Measurements from ENCODE around the gene IGDCC3.

IGDCC3 gene

DNA sequence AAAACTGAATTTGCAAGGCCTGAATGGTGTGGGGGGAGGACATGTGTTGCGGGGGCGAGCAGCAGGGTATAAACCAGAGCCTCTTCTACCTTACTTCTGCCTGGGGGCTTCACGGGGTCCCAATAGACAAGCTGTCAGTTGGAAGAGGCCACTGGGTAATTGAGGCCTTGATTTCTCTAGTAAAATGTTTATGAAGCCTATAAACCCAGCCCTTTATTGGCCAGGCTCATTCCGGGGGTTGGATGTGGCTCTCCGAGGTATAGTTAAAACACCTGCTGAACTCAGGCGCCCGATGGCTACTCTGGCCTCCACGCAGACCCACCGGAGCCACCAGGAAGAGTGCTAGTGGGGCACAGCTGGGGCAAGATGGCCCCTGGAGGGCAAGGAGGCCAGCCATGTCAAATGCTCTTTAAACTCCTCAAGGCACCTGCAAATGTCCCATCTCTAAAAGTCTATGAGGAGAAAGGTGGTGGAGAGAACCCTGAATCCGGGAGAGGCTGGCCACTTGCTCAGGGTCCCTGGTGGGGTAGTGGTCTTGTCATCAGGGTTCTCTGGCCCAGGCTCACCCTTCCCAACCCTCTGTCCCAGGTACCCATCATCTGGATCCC lies 34.3 kb downstream of the IGDCC3 start:
- DNase-seq (ENCODE audit: low spot score) = no peak

DNA sequence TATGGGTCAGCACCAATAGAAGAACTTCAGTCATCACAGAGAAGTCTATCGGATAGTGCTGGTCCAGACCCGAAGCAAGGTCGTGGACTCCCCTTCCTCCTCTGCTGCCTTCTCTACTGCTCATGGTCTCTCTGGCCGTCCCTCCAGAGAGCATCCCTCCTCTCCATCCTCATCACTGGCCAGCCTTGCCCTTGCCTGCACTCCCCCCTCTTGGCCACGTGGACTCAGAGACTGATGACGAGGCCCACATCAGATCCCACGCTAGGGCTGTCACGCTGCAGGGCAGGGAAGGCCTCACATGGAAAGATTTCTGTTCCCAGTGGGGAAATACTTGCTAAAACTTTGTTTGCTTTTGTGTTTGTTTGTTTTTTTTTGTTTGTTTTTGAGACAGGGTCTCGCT lies 35.3 kb downstream of the IGDCC3 start:
- no peak for DNase-seq (ENCODE audit: low spot score)

DNA sequence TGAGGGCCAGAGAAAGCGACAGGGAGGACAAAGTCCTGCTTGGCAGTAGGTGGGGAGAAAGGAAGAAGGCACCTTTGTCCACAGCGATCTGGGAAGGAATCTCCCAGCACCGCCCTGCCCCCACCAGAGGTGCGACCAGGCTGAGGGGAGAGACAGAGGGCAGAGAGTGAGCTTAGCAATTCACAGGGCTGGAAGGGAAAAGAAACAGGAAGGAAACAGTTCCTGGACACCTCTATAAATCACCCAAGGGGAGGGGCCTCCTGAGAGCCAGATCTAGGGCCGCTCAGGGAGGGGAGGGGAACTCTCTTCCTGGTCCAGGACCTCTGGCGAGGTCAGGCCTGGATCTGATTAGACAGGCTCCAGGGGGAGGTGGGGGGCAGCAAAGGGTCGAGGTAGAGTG lies 37.9 kb downstream of the IGDCC3 start:
- no peak for DNase-seq (ENCODE audit: low spot score)

DNA sequence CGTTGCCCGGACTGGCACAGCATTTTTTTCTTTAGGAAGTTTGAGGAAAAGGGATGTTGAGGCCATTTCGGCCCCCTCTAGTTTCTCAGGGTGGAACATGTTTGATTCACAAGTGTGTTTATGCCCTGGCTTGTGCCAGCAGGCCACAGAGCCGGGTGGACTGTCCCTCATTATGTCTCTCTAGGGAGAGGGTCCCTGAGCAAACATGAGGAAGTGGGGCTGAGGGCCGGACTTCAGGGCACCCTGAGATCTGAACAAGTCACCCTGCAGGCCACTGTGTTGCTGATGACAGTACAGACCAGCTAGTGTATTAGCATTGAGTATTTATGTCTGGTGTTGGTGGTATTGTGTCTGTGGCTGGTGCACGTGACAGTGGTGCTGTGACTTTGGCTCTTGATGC lies 38.4 kb downstream of the IGDCC3 start:
- no peak for DNase-seq (ENCODE audit: low spot score)

DNA sequence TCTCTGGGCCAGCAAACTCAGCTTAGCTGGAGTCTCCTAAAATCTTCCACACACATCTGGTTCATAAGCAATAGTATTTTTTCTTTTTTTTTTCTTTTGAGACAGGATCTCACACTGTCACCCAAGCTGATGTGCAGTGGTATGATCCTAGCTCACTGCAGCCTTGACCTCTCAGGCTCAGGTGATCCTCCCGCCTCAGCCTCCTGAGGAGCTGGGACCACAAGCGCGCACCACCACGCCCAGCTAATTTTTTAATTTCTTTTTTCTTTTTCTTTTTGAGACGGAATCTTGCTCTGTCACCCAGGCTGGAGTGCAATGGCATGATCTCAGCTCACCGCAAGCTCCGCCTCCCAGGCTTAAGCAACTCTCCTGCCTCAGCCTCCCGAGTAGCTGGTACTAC lies 39.0 kb downstream of the IGDCC3 start:
- no peak for DNase-seq (ENCODE audit: low spot score)

DNA sequence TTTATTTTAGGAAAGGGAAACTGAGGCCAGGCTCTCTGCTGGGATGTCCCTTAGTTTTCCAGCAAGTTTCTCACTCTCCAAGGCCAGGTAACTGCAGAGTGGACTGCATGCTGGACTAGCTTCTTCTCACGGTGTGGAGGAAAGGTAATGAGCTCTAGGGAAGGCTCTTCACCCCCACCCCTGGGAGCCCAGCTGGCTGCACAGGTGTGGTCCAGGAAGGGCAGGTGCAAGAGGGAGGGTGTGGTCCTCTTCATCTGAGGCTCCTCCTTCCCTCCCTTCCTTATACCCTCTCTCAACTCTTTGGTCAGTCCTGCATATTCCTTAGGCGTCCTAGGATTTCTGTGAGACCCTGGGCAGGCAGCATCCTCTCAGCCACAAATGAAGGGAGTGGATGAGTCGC lies 39.4 kb downstream of the IGDCC3 start:
- DNase-seq (ENCODE audit: low spot score) = no peak

DNA sequence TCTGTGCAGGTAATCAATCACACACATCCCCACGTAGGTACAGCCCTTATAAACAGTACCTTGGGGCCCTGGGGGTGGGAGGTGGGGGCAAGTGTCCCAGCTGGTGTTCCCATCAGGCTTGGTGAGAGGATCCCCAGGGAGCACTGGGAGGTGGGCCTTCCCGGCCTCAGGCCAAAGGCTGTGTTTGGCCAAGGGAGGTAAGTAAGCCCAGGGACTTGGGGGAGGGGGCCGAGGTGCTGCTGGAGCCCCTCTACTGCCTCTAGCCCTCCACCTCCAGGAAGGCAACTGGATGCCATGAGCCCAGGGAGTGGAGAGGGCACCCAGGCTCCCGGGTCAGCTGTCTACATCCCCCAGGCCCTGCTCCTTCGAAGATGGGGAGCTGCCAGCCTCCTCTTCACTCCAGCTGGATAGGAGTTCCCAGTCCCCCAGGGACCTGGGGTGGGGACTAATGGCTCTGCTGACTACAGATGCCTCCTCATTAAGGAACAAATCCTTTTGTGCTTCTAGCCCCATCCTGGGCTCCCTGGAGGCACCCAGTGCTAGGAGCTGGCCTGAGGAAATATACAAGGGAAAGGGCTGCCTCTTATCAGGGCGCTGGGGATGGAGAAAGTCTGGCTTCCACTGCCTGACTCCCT lies 40.2 kb downstream of the IGDCC3 start:
- DNase-seq (ENCODE audit: low spot score) = peak; percentile 88

DNA sequence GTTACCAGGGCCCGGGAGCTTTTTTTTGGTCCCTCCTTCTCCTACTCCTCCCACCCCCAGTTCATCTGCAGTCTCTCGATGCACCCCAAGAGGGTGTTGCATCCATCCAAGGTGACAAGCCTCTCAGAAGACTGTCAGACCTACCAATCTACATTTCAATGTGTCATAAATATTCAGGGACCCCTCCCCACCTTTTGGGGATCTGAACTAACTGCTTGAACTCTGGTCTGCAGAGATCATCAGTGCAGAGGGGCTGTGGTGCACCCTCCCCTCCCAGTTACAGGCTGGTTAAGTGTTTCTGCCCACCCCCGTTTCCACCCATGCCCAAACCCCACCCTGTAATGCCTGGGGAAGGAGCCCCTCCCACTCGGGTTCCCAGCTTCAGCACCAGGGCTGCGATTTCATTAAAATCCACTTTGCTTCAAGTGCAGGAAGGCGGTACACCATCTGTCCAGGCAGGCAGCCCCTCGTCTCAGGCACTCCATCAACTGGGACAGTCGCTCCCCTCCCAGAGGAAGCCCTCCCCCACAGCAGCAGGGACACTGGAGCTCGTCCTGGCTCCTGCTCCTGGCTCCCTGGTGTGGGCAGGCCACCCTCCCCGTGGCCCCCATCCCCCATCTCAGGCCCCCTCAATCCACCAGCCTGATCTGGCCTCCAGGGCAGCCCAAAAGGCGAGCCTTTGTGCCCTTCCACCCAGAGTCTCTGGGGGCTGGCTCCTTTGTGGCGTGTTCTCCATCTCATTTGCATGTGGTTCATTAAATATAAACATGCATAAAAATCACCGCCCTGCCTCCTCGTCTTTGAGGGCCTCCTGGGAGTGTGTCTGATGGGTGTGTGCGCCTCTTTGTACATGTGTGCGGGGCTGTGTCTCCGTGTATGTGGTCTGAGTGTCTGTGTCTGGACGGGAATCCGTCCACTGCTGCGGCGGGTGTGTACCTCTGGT lies 41.0 kb downstream of the IGDCC3 start:
- DNase-seq (ENCODE audit: low spot score) = peak; percentile 72

DNA sequence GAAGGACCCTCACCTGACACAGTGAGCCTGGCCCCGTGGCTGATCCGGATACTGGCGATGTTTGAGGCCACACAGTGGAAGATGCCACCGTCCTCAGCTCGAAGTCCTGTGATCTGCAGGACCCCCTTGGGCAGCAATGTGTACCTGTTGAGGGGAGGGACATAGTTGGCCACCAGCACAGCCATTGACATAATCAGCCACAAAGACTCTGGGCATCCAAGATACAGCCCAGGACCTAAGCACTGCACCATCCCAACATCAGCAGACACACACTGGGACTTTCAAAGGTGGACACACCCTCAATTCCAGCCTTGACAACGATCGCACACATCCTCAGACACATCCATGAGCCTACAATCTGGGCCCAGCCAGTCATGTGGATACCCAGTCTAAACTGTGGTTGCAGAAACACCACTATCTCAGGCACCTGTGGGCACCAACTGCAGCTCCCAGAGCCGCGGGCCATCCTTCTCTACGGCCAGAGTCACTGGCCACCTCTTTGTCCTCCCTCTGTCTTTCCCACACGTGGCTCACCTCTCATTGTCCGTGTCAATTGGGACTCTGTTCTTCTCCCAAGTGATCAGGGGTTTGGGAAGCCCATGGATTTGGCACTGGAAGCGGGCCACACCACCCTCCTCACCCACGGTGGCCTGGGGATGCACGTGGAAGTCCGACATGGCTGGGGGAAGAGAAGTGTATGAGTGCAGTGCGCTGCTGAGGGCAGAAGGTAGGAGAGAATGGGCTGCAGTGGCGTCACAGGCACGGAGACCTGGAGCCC lies 42.3 kb downstream of the IGDCC3 start:
- no peak for DNase-seq (ENCODE audit: low spot score)

DNA sequence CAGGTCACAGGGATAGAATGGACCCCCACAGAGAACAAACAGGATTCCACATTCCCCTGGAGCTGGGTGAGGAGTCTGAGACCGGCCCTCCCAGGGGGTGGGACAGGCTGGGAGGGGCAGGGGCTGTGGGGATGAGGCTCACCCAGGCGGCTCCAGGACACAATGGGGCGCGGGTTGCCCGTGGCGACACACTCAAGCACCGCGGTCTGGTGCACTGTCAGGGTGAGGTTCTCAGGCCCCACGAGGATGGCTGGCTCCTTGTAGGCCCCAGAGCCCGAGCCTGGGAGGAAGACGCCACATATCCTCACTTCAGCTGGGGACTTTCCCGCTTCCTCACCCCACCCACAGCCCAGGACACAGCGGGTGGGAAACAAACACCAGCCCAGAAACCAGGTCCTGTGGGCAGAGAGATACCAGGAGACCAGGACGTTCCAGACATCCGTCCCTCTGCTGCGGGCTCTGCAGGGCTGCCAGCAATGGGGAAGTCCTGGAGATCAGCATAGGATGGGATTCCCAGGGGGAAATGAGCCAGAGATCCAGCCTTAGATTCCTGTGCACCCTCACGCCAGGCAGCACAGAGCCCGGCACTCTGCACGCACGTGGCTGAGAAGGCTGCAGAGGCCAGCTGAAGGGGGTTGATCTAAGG lies 43.1 kb downstream of the IGDCC3 start:
- DNase-seq (ENCODE audit: low spot score) = no peak

DNA sequence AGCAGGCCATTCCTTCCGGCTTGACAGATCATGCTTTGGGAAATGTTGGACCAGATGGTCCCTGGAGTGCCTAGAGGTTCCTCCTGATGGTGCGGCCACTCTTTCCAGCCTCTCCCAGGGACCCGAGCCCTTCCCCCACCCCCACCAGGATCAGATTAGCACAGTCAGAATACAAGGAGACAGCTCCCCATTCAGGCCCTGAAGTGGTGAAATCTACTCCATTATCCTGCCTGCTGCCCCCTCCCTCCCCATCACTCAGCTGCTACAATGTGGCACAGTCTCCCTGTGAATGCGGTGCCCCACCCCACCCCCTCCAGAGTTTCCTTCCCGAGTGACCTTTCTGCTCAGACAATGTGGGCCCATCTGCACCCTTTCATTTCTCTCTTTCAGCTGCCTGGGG lies 43.9 kb downstream of the IGDCC3 start:
- no peak for DNase-seq (ENCODE audit: low spot score)

DNA sequence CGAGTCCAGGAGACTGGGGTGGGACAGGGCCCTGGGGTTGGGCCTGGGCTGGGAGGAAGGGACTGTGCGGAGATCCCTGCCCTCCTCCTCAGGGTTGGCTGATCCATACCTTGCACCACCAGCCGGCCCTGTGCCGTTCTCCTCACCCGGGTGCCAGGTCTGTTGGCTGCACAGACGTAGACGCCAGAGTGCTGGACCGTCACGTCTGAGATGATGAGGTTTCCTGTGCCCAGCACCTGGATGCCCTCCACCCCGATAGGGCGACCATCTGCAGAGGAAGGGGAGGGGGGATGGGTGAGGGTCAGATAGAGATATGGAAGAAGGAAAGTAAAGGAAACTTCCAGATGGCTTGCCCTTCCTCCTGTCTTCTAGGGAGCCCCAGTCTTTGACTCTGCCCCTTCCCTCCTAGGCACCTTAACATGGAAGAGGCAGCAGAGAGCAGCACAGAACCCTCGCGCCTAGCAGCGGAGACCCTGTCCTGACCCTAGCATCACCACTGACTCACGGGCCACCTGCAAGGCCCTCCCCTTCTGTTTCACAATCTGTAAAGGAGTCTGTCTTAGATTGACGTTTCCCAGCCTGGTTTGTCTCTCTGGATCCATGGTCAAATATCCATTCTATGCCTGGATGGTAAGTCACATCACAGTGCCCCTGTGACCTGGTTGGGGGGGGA lies 44.5 kb downstream of the IGDCC3 start:
- DNase-seq (ENCODE audit: low spot score) = no peak

DNA sequence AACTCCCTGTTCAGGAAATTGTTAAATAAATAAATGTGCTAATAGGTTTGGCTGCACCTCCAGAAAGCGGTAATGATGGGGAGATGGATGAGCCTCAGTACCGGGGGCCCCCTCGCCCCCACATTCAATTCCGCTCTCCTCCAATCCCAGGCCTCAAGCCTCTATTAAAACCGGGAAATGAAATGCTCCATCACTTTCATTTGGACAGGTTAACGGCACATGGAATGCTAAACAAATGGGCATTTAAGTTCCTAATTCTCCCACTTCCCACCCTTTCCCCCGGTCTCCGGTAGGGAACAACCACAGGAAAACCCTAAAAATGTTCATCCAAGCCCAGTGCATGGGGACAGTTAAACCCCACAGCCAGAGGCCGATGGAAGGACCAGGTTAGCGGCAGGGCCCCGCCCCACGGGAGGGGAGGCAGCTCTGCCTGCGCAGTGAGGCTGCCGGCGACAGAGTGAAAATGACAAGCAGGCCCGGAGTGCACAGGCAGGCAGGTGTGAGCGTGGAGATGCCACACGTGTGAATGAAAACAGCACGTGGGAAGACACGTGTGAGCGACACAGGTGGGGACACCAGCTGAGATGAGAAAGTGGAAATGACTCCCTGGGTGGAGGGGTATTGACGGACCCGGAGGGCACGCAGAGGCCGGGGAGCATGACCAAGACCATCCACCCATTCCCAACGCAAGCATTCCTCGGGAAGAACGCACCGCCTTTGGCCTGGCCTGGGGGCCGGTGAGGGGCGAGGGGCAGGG lies 45.2 kb downstream of the IGDCC3 start:
- no peak for DNase-seq (ENCODE audit: low spot score)

DNA sequence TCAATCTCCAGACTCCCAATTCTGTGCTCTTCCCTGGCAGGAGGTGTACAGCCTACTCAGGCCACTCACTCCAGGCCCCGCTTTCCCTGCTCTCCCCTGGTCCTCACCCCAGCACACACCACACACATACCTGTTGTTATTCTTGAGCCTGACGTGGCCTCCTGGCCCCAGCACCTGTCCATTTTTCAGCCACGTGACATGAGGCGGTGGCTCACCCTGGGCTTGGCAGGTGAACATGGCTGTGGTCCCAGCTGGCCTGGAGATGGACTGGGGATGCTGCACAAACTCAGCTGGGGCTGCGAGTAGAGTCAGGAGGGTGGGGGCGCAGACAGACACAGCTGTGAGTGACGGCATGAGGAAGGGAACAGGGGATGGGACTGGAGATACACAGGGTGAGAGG lies 46.0 kb downstream of the IGDCC3 start:
- DNase-seq (ENCODE audit: low spot score) = no peak

DNA sequence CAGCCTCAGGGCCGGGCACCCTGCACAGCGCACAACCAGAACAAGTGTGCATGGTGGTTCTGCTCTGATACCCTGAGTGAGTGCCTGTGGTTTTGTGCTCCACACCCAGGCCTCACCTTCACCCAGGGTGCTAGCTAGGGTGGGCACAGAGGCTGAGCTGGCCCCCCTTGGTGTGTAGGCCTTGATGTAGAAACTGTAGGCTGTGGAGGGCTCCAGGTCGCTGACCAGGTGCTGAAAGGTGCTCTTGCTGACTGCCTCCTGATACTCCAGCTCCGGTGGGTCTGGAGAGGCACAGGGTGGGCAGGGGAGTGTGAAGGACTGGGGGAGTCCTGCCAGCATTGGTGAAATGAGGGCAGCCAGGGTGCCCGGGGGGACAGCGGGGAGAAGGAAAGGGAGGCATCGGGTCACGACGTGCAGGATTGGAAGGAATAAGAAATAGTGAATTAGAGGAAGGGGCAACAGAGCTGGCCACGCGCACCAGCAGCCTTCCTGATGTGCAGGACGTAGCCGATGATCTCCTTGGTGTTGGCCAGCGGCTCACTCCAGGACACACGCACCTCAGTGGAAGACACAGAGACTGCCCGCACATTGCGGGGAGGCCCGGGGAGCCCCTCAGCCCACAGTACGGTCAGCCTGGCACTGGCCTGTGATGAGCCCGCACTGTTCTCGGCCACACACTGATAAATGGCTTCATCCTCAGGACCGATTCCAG lies 46.7 kb downstream of the IGDCC3 start:
- DNase-seq (ENCODE audit: low spot score) = peak; percentile 13

DNA sequence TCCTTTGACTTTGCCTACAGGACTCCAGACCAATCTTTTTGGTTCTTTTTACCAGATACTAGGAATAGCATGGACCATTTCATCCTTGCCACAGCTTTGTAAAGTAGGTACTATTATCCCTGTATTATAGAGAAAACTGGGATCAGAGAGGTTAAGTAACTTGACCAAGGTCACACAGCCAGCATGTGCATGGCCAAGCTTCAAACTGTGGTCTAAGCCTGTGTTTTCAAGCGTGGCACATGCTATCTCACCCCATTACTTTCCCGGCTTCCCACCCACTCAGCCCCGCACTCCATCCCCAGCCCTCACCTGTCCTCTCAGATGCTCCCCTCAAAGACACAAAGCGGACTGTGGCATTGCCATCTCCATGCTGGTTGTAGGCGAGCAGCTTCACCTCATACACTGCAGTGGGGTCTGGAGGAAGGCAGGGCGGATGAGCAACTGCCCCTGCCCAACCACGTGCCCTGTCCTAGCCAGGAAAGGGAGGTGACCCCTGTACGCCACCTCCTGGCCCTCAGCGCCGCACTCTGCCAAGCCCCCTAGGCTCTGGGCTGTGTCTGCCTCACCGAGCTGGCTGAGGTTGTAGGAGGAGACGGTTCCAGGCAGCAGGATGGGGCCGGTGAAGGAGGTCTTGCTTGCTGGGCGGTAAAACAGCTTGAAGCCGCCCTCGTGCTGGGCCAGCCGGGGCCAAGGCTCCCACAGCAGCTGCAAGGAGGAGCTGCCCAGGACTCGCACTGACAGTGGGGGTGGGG lies 47.6 kb downstream of the IGDCC3 start:
- DNase-seq (ENCODE audit: low spot score) = peak; percentile 17

DNA sequence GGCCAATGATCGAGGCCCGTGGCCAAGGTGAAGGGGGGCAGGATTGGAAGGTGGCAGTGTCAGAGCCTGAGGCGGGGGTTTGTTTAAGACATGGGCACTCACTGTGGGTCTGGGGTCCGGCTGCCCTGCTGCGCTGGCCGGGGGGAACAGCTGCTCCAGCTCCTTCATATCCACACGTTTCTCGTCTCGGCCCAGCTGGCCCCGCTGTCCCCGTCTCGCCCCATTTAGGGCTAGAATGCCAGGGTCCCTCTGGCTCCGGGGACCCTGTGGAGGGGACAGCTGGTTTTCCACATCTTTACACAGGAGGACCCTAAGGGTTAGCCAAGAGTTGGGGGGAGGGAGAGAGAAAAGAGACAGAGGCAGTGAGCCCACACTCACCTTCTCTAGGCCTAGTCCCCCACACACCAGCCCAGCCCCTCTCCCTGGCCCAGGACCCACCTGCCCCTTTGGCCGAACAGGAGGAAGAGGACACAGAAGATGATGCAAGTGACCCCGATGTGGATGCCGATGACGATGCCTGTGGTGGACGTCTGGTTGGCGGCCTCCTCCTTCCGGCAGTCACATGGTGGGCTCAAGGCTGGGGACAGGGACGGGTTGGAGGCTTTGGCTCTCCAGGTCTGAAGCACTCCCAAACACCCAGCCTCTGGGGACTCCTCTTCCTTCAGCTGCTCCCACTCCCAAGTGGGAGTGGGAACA lies 48.4 kb downstream of the IGDCC3 start:
- DNase-seq (ENCODE audit: low spot score) = peak; percentile 14

DNA sequence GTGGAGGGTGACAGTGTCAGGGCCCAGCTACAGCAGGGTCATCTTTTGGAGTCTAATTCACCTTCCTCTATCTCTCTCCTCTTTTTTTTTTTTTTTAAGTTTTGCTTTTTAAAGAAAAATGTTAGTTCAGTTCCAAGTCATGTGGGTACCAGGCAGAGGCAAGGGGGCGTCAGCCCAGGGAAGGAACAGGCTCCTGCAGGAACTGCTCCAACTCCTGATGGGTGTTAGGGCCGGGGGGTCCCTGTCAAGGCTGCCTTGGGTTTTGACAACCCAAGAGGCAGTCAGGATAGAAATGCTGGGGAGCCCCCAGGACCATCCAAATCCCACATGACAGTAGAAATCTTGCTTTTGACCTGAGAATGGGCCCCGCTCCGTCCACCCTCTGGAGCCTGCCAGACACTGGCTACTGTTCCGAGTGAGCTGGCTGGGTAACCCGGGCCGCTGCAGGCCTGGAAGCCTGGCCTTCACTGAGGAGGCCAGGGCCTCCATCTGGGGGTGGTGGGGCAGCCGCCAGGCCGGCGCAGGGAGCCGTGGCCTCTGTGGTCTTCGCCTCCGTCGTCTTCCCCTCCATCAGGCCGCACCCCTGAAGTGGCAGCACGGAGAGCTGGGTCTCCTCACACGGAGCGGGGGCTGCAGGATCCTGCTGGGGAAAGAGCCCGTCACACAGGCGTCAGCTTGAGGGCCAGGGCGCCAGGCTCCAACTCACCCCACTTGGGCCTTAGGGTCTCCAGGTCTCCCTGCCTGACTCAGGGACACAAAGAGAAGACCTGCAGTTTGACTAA lies 49.1 kb downstream of the IGDCC3 start:
- DNase-seq (ENCODE audit: low spot score) = peak; percentile 24
